ENCODE measurements around the gene ADGRL3.

Gene ADGRL3

DNA sequence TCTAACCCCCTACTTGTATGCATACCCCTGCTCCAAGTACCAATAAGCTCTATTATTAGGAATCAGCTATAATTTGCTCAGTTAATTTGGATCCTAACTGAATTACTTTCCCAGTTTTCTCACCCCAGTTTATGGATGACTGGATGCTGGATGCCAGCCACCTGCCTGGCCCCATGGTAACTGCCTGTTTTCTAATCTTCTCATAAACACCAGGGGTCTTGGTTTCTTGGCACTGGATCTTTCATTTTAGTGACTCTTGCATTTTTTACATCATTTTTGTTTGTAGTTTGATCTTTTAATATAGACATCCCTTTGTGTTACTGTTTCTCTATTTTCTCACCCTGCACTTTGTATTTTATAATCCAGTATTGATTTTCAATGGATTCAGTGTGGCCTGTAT, 246.8 kb downstream of the ADGRL3 start:
- H3K4me3 ChIP-seq (ENCODE audit: low read depth, low read length) = no peak overlapping the region
- DNase-seq (ENCODE audit: low read depth) = no peak
- TF ChIP-seq, protein P1, sequence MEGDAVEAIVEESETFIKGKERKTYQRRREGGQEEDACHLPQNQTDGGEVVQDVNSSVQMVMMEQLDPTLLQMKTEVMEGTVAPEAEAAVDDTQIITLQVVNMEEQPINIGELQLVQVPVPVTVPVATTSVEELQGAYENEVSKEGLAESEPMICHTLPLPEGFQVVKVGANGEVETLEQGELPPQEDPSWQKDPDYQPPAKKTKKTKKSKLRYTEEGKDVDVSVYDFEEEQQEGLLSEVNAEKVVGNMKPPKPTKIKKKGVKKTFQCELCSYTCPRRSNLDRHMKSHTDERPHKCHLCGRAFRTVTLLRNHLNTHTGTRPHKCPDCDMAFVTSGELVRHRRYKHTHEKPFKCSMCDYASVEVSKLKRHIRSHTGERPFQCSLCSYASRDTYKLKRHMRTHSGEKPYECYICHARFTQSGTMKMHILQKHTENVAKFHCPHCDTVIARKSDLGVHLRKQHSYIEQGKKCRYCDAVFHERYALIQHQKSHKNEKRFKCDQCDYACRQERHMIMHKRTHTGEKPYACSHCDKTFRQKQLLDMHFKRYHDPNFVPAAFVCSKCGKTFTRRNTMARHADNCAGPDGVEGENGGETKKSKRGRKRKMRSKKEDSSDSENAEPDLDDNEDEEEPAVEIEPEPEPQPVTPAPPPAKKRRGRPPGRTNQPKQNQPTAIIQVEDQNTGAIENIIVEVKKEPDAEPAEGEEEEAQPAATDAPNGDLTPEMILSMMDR (IDR thresholded peaks at IDR 0.05; ENCODE audit: low read depth, low read length, missing control alignments) = no peak

DNA sequence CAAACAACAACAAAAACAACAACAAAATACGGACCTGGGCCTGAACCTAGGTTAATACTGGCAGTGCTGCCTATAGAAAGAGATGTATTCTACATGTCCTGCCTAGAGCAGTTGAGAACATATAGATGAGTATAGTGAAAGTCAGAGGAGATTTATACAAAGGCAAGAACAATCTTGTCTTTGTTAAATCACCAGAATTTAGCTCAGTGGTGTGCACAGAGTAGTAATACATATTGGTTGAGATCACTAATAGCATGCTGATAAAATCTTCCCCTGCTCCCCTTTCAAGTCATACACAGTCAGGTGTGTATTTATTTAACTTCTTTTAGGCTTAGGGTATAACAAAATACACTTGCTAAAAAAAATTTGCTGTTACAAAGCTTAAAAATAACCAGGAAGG, 247.8 kb downstream of the ADGRL3 start:
- TF ChIP-seq, protein P1 (IDR thresholded peaks at IDR 0.05; ENCODE audit: low read depth, low read length, missing control alignments) = no peak
- H3K4me3 ChIP-seq (ENCODE audit: low read depth, low read length) = no peak overlapping the region
- DNase-seq (ENCODE audit: low read depth) = no peak

DNA sequence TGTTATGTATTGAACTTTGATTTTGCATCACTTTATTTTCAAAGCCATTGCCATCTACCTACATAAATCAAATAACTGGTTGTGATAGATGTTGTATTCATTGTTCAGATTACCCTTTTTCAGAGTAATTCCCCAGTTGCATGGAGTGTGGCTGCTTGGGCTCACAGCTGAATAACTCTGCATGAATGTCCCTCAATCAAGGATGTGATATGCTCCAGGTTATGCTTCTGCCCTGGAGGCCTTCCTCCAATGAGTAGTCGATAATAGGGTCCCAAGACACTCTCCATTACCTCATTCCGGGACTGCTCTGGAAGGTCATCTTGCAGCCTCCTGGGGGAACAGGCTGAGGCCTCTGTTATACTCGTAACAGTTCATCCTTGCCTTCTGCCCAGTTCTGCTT, 251.8 kb downstream of the ADGRL3 start:
- DNase-seq (ENCODE audit: low read depth) = no peak
- TF ChIP-seq, protein P1 (IDR thresholded peaks at IDR 0.05; ENCODE audit: low read depth, low read length, missing control alignments) = no peak
- no peak overlapping the region for H3K4me3 ChIP-seq (ENCODE audit: low read depth, low read length)

DNA sequence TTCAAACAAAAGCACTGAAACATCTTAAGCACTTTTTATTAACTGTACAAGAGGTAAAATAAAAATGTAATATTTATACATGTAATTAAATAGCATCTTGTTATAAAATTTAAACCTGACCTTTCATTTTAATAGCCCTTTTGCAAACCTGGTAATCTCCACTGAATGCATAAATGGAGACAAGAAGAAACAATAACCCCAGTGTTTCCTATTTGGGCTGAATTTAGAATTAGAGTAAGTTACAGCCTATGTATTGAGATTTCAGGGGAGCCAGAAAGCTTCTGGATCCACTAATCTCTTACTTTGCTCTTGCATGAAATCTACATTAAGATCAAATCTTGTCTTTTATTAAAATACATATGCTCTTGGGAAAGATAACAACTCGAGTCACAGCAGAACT, 261.8 kb downstream of the ADGRL3 start:
- TF ChIP-seq, protein P1 (IDR thresholded peaks at IDR 0.05; ENCODE audit: low read depth, low read length, missing control alignments) = no peak
- no peak overlapping the region for H3K4me3 ChIP-seq (ENCODE audit: low read depth, low read length)
- no peak for DNase-seq (ENCODE audit: low read depth)

DNA sequence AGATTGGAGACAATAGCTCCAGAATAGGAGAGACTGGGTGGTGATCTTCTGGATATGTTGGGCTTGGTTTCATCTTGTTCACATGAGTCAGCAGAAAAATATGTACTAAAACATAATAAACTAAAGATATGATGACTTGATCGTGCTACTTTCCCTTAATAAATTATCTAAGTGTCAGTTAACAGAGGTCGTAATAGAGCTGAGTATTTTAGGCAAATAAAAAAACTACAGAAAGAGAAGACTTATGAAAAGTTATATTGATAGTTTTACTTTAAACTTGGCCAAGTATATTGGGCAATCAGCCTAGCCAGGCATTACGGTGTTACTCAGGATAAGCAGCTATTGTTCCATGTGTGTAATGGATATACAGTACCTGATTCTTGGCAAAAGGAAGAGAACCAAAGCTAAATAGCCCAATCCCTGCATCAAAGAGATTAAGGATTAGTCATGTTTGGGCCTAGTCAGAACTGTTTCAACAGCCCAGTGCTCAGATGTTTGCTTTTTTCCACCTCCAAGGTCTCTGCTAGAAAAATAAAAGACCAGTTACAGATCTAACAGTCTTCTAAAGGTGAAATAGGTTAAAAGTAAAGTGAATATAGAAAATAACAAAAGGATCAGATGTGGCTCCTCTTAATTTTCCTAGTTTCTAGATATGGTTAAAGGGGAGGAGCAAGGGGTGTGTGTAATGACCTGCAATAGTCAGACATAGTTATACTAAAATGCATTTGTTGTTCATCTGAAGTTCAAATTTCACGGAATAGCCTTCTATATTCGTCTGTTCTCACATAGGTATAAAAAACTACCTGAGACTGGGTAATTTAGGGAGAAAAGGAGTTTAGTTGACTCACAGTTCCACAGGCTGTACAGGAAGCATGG, 262.6 kb downstream of the ADGRL3 start:
- H3K4me3 ChIP-seq (ENCODE audit: low read depth, low read length) = no peak overlapping the region
- TF ChIP-seq, protein P1 (IDR thresholded peaks at IDR 0.05; ENCODE audit: low read depth, low read length, missing control alignments) = no peak
- DNase-seq (ENCODE audit: low read depth) = no peak

DNA sequence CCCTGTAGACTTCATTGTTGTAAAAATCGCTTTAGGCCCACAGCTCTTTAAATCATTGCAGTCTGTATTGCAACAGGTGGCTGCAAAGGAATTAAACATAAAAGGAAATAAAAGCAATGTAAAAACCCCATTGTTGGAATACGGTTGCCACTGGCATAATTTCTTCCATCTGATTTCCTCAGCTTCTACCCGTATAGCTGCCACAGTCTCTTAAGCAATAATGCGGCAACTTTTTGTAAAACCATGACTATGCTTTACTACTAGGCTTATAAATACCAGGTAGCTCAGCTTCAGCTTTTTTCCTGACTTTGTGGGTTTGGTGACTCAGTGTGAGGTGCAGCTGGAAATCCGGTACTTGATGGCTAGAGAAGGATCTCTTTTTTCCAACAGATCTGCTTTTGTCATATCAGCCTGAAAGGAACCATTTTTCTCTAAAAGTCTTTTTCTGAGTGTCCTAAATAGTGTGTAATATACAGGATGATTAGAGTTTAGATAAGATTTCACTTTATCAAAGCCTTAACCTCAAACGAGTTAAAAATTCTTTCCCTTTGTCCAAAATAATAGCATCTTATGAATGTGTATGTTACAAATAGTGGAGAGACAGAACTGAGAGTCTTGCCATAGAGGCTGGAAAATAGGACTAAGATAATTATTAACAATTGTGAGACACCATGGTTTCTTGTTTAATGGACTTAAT, 268.0 kb downstream of the ADGRL3 start:
- H3K4me3 ChIP-seq (ENCODE audit: low read depth, low read length) = no peak overlapping the region
- TF ChIP-seq, protein P1 (IDR thresholded peaks at IDR 0.05; ENCODE audit: low read depth, low read length, missing control alignments) = no peak
- no peak for DNase-seq (ENCODE audit: low read depth)

Data from GM12864 (cell line).